ENCODE measurements around the gene APCDD1L. TPM values are rescaled to one million over a fixed set of nuclear protein-coding genes. Genes with fewer than 3 reads are reported as not detected.

The APCDD1L gene
- total and polyA plus RNA-seq, 12 donors: 0.08 to 1.8 (median 1.1) TPM; not detected in 2

GRCh38 chr20:58446960-58447265 lies 68.3 kb downstream of the APCDD1L start:
- no peak overlapping the region for H3K27ac ChIP-seq
- DNase-seq: no peak
- no peak overlapping the region for H3K4me3 ChIP-seq
- H3K27me3 ChIP-seq: no peaks in the 10 kb centered on the region
- H3K4me1 ChIP-seq: peaks cover 0 to 10% (median 0%) of the 10 kb centered on the region in 9 donors
- no peak for TF ChIP-seq CTCF (IDR thresholded peaks at IDR 0.05)
- intact Hi-C loops (cut with DNase I): loop anchor here in 7 of 10 donors (1.0 to 10.0 kb wide), 5 partner anchors 52 to 210 kb away; no protein-coding TSS in a partner anchor
- H3K36me3 ChIP-seq: peaks cover 0 to 94% (median 15%) of the 10 kb centered on the region in 9 donors
- ATAC-seq: no peak
- H3K9me3 ChIP-seq: no peaks in the 10 kb centered on the region
- WGBS, 2 donors: 82 to 89% methylated on average over 7 of the region's 7 CpGs

- ATAC-seq: no peak
- intact Hi-C loops (cut with DNase I): loop anchor here in 7 of 10 donors (5.0 to 10.0 kb wide), 4 partner anchors 52 to 209 kb away; no protein-coding TSS in a partner anchor
- TF ChIP-seq CTCF (IDR thresholded peaks at IDR 0.05): no peak
- Histone ChIP-seq H3K4me3 (no peak overlapping the region), H3K27me3 (no peaks in the 10 kb centered on the region), H3K4me1 (peaks cover 0 to 10% (median 0%) of the 10 kb centered on the region in 9 donors), H3K27ac (no peak overlapping the region), H3K36me3 (peaks cover 0 to 94% (median 15%) of the 10 kb centered on the region in 9 donors), H3K9me3 (no peaks in the 10 kb centered on the region)
- 81 to 85% methylated on average over 6 of the region's 6 CpGs for WGBS, 2 donors
- no peak for DNase-seq
These were observed 68.8 kb downstream of the APCDD1L start for GRCh38 chr20:58446264-58446959.

DNA sequence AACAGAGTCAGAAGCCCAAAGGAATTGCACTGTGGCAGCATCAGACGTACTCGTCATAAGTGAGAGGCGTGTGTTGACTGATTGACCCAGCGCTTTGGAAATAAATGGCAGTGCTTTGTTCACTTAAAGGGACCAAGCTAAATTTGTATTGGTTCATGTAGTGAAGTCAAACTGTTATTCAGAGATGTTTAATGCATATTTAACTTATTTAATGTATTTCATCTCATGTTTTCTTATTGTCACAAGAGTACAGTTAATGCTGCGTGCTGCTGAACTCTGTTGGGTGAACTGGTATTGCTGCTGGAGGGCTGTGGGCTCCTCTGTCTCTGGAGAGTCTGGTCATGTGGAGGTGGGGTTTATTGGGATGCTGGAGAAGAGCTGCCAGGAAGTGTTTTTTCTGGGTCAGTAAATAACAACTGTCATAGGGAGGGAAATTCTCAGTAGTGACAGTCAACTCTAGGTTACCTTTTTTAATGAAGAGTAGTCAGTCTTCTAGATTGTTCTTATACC lies 70.4 kb downstream of the APCDD1L start:
- intact Hi-C loops (cut with DNase I): loop anchor here in 8 of 10 donors (5.0 to 10.0 kb wide), 4 partner anchors 50 to 208 kb away; no protein-coding TSS in a partner anchor
- peaks cover 0 to 96% (median 15%) of the 10 kb centered on the region in 9 donors for H3K36me3 ChIP-seq
- no peak overlapping the region for H3K27ac ChIP-seq
- H3K4me1 ChIP-seq: peaks cover 0 to 17% (median 8%) of the 10 kb centered on the region in 9 donors
- 74 to 83% methylated on average over 5 of the region's 5 CpGs for WGBS, 2 donors
- H3K4me3 ChIP-seq: no peak overlapping the region
- DNase-seq (no peak), ATAC-seq (no peak)
- no peaks in the 10 kb centered on the region for H3K9me3 ChIP-seq
- no peaks in the 10 kb centered on the region for H3K27me3 ChIP-seq
- TF ChIP-seq CTCF (IDR thresholded peaks at IDR 0.05): no peak

DNA sequence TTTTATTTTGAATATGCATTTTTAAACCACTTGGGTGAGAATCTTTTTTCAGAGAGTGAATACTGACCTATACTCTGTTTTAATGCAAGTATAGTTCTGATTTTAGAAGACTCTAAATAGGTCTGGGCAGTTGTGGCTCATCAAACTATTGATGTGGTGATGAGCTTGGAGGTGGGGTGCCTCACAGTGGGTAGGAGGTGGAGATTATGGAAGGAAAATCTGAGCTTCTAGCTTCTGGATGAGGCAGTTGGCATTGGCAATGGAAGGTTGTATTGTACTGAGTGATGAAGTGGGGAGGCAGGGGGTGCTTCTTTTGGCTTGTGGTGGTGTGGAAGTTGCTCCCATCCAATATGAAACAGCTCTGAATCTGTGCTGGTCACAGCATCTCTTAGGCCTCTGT lies 73.5 kb downstream of the APCDD1L start:
- intact Hi-C loops (cut with DNase I): loop anchor here in 3 of 10 donors (5.0 to 10.0 kb wide), 3 partner anchors 47 to 204 kb away; no protein-coding TSS in a partner anchor
- no peaks in the 10 kb centered on the region for H3K9me3 ChIP-seq
- DNase-seq (no peak), ATAC-seq (no peak)
- no peak overlapping the region for H3K27ac ChIP-seq
- TF ChIP-seq CTCF (IDR thresholded peaks at IDR 0.05): no peak
- H3K36me3 ChIP-seq: peaks cover 0 to 85% (median 11%) of the 10 kb centered on the region in 9 donors
- no peaks in the 10 kb centered on the region for H3K27me3 ChIP-seq
- no peak overlapping the region for H3K4me3 ChIP-seq
- H3K4me1 ChIP-seq: peaks cover 0 to 33% (median 22%) of the 10 kb centered on the region in 9 donors

All from heart right ventricle (tissue), 16 donors.